H9 (cell line): Measurements from ENCODE around the gene PRKAG2. TPM values are rescaled to one million over a fixed set of nuclear protein-coding genes. Genes with fewer than 3 reads are reported as not detected.

Experiments
- DNase-seq: peaks from one replicate; pipeline ENCODE4 v3.0.0-alpha.2; 2017
- H2AFZ ChIP-seq: one replicate; pipeline ENCODE4 v1.6.1; 2013; ENCODE audit warnings: mild to moderate bottlenecking, low read length, control low read depth, moderate library complexity
- H2AK5ac ChIP-seq: 2 replicates; pipeline ENCODE4 v1.6.1; 2013; ENCODE audit warnings: low read length, control low read depth, mixed read lengths; ENCODE audit not compliant: insufficient read length
- H2BK120ac ChIP-seq: one replicate; pipeline ENCODE4 v1.6.1; 2013; ENCODE audit warnings: low read depth, mild to moderate bottlenecking, low read length, control low read depth, inconsistent platforms; ENCODE audit not compliant: poor library complexity, severe bottlenecking
- H2BK12ac ChIP-seq: 2 replicates; pipeline ENCODE4 v1.6.1; 2013; ENCODE audit warnings: low read length, control low read depth, mixed read lengths, low read depth; ENCODE audit not compliant: insufficient read length
- H2BK15ac ChIP-seq: 2 replicates; pipeline ENCODE4 v1.6.1; 2013; ENCODE audit warnings: low read depth, low read length, control low read depth
- H2BK20ac ChIP-seq: one replicate; pipeline ENCODE4 v1.6.1; 2013; ENCODE audit warnings: low read depth, mild to moderate bottlenecking, low read length, control low read depth, inconsistent platforms; ENCODE audit not compliant: poor library complexity, severe bottlenecking
- H2BK5ac ChIP-seq: 2 replicates; pipeline ENCODE4 v1.6.1; 2013; ENCODE audit warnings: low read length, control low read depth, mixed read lengths; ENCODE audit not compliant: insufficient read length
- H3K14ac ChIP-seq: 2 replicates; pipeline ENCODE4 v1.6.1; 2013; ENCODE audit warnings: low read length, control low read depth; ENCODE audit not compliant: insufficient read depth
- H3K18ac ChIP-seq: 2 replicates; pipeline ENCODE4 v1.6.1; 2013; ENCODE audit warnings: low read depth, mild to moderate bottlenecking, mixed read lengths, low read length, control low read depth; ENCODE audit not compliant: insufficient read length
- H3K23ac ChIP-seq: 2 replicates; pipeline ENCODE4 v1.6.1; 2013; ENCODE audit warnings: low read length, control low read depth, mixed read lengths, low read depth; ENCODE audit not compliant: insufficient read length
- H3K23me2 ChIP-seq: 2 replicates; pipeline ENCODE4 v1.6.1; 2013; ENCODE audit warnings: low read depth, mild to moderate bottlenecking, mixed read lengths, low read length, control low read depth; ENCODE audit not compliant: insufficient read length, poor library complexity, severe bottlenecking
- H3K27ac ChIP-seq: 2 replicates; pipeline ENCODE4 v1.5.1; 2013; ENCODE audit warnings: low read length, control low read depth, mixed read lengths, low read depth; ENCODE audit not compliant: insufficient read length
- H3K27me3 ChIP-seq: 2 replicates; pipeline ENCODE4 v1.6.1; 2013; ENCODE audit warnings: low read length, control low read depth, inconsistent platforms; ENCODE audit not compliant: insufficient read depth
- H3K4ac ChIP-seq: 2 replicates; pipeline ENCODE4 v1.6.1; 2013; ENCODE audit warnings: low read depth, mild to moderate bottlenecking, control low read depth, inconsistent platforms, low read length, moderate library complexity
- H3K4me1 ChIP-seq: 2 replicates; pipeline ENCODE4 v1.6.1; 2013; ENCODE audit warnings: low read length, control low read depth, inconsistent platforms; ENCODE audit not compliant: insufficient read depth
- H3K4me2 ChIP-seq: 2 replicates; pipeline ENCODE4 v1.6.1; 2013; ENCODE audit warnings: low read length, control low read depth, mixed read lengths; ENCODE audit not compliant: insufficient read length, insufficient read depth
- H3K56ac ChIP-seq: 2 replicates; pipeline ENCODE4 v1.6.1; 2013; ENCODE audit warnings: low read depth, mild to moderate bottlenecking, mixed read lengths, low read length, control low read depth; ENCODE audit not compliant: insufficient read length
- H3K79me1 ChIP-seq: 2 replicates; pipeline ENCODE4 v1.6.1; 2013; ENCODE audit warnings: low read depth, mild to moderate bottlenecking, moderate library complexity, low read length, control low read depth, inconsistent platforms; ENCODE audit not compliant: insufficient read depth, poor library complexity, severe bottlenecking
- H3K79me2 ChIP-seq: 2 replicates; pipeline ENCODE4 v1.6.1; 2013; ENCODE audit warnings: low read length, control low read depth, inconsistent platforms; ENCODE audit not compliant: insufficient read depth
- H3K9ac ChIP-seq: 2 replicates; pipeline ENCODE4 v1.6.1; 2013; ENCODE audit warnings: low read length, control low read depth, mixed read lengths; ENCODE audit not compliant: insufficient read length; ENCODE audit errors: extremely low read depth
- H3K9me3 ChIP-seq: one replicate; pipeline ENCODE4 v1.6.1; 2013; ENCODE audit warnings: low read depth, low read length, inconsistent platforms; ENCODE audit not compliant: control insufficient read depth
- H3T11ph ChIP-seq: one replicate; pipeline ENCODE4 v1.6.1; 2013; ENCODE audit warnings: mild to moderate bottlenecking, low read length, control low read depth, inconsistent platforms
- H4K20me1 ChIP-seq: one replicate; pipeline ENCODE4 v1.6.1; 2013; ENCODE audit not compliant: control insufficient read depth, insufficient read length, insufficient read depth
- H4K5ac ChIP-seq: 2 replicates; pipeline ENCODE4 v1.6.1; 2013; ENCODE audit warnings: low read depth, mild to moderate bottlenecking, mixed read lengths, low read length, control low read depth; ENCODE audit not compliant: insufficient read length
- H4K8ac ChIP-seq: replicated peaks from 2 replicates; pipeline ENCODE4 v1.6.1; 2013; ENCODE audit warnings: low read length, control low read depth, mixed read lengths, low read depth; ENCODE audit not compliant: insufficient read length
- H4K91ac ChIP-seq: 2 replicates; pipeline ENCODE4 v1.6.1; 2013; ENCODE audit warnings: low read depth, mild to moderate bottlenecking, moderate library complexity, mixed read lengths, low read length, control low read depth; ENCODE audit not compliant: insufficient read length
- H3K27ac Mint-ChIP-seq, 3 experiments: 2 replicates in 2 of 3; 3 replicates in 1 of 3; pipeline ENCODE4 v1.8.0; 2020 to 2021; ENCODE audit warnings: mixed read lengths in 3 of 3, mild to moderate bottlenecking in 1 of 3, moderate library complexity in 1 of 3
- H3K27me3 Mint-ChIP-seq: 2 replicates; pipeline ENCODE4 v1.8.0; 2021; ENCODE audit warnings: low read depth, mild to moderate bottlenecking, moderate library complexity, mixed read lengths
- H3K36me3 Mint-ChIP-seq, 3 experiments: 2 replicates in 2 of 3; 3 replicates in 1 of 3; pipeline ENCODE4 v1.8.0; 2020 to 2021; ENCODE audit warnings: low read depth in 3 of 3, mixed read lengths in 3 of 3; ENCODE audit not compliant: insufficient read depth in 1 of 3
- H3K4me1 Mint-ChIP-seq, 2 experiments: 2 replicates each; pipeline ENCODE4 v1.8.0; 2020; ENCODE audit warnings: mixed read lengths in 2 of 2
- H3K4me3 Mint-ChIP-seq, 2 experiments: 2 replicates in 1 of 2; 3 replicates in 1 of 2; pipeline ENCODE4 v1.8.0; 2020 to 2021; ENCODE audit warnings: mild to moderate bottlenecking in 2 of 2, mixed read lengths in 2 of 2, moderate library complexity in 1 of 2
- H3K9me3 Mint-ChIP-seq, 2 experiments: 2 replicates in 1 of 2; 3 replicates in 1 of 2; pipeline ENCODE4 v1.8.0; 2020; ENCODE audit warnings: mild to moderate bottlenecking in 2 of 2, mixed read lengths in 2 of 2, moderate library complexity in 1 of 2
- WGBS: extraction: QIAGEN DNeasy Blood & Tissue Kit; methylation state at CpG from one replicate; pipeline ENCODE4 v1.1.7; 2013; ENCODE audit warnings: missing lambda C conversion rate, low lambda C conversion rate, mixed read lengths; ENCODE audit not compliant: insufficient read length; ENCODE audit errors: extremely low coverage; 5-methylcytosine and 5-hydroxymethylcytosine counted together
- total RNA-seq: library from RNA; stranded (reverse); gene quantifications from 2 replicates; pipeline ENCODE4 v1.2.1, GENCODE V29; 2021
- TF ChIP-seq, protein P1 (sequence below): fragments of 200-600 bp; sonication (generic); conservative IDR thresholded peaks from 3 replicates; pipeline ENCODE4 v1.8.0; 2021; ENCODE audit warnings: antibody characterized with exemption, mild to moderate bottlenecking

PRKAG2 gene
- total RNA-seq, 1 experiment from 2014 or later: 11.8 TPM

DNA sequence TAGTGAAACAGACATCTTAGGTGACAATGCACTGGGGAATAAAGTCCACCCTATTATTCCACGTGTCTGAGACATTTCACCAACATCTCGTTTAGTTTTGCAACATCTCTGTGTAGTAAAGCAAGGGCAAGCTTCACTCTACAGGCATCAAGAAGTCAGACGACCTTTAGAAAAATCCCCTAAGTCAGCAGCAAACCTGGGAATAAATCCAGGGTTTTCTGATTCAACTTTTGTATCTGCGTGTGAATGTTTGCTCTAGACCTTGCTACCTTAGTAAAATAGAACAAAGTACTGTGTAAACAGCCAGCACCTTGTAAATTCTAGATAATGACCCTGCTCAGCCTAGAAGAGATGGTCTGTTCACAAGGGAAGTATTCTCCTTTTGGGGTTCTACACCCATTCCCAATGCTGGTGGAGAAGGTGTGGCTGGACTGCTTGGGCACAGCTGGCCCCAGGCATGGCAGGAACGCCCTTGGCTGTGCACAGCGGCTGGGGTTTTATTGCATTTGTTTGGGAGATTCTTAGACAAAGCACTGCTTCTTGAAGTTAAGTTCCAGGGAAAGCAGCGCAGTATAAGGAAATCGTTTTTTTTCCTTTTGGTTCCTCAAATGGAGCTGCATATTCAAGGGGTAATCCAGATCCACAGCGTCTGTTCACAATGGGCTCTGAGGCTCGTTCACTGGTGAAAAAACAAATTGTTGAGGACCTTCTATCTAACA is 41.0 kb upstream of the PRKAG2 start:
- no peak overlapping the region for H2BK15ac ChIP-seq
- H3K27ac Mint-ChIP-seq: no peak overlapping the region

More for the DNA sequence above, 41.0 kb upstream of the PRKAG2 start:
- no peak overlapping the region for H2BK120ac ChIP-seq
- TF ChIP-seq, protein P1, sequence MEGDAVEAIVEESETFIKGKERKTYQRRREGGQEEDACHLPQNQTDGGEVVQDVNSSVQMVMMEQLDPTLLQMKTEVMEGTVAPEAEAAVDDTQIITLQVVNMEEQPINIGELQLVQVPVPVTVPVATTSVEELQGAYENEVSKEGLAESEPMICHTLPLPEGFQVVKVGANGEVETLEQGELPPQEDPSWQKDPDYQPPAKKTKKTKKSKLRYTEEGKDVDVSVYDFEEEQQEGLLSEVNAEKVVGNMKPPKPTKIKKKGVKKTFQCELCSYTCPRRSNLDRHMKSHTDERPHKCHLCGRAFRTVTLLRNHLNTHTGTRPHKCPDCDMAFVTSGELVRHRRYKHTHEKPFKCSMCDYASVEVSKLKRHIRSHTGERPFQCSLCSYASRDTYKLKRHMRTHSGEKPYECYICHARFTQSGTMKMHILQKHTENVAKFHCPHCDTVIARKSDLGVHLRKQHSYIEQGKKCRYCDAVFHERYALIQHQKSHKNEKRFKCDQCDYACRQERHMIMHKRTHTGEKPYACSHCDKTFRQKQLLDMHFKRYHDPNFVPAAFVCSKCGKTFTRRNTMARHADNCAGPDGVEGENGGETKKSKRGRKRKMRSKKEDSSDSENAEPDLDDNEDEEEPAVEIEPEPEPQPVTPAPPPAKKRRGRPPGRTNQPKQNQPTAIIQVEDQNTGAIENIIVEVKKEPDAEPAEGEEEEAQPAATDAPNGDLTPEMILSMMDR: no peak
- no peaks in the 10 kb centered on the region for H3K79me1 ChIP-seq
- no peaks in the 10 kb centered on the region for H3K4me1 Mint-ChIP-seq
- H3K23ac ChIP-seq: no peak overlapping the region
- no peak overlapping the region for H2AFZ ChIP-seq
- H4K5ac ChIP-seq: no peak overlapping the region
- H4K20me1 ChIP-seq: no peaks in the 10 kb centered on the region
- no peaks in the 10 kb centered on the region for H3K23me2 ChIP-seq
- H3K56ac ChIP-seq: no peak overlapping the region
- H2AK5ac ChIP-seq: no peak overlapping the region
- H3K9me3 ChIP-seq: no peaks in the 10 kb centered on the region
- no CpG with 5 or more reads among the region's 10 CpGs for WGBS
- no peaks in the 10 kb centered on the region for H3K4me1 ChIP-seq
- H4K91ac ChIP-seq: no peak overlapping the region
- no peak overlapping the region for H2BK5ac ChIP-seq
- no peaks in the 10 kb centered on the region for H3K79me2 ChIP-seq
- no peak overlapping the region for H3K4me3 Mint-ChIP-seq
- H2BK20ac ChIP-seq: no peak overlapping the region
- H4K8ac ChIP-seq: no peak overlapping the region
- H3K4ac ChIP-seq: no peak overlapping the region
- H3T11ph ChIP-seq: no peak overlapping the region
- no peak overlapping the region for H3K27ac ChIP-seq
- H2BK12ac ChIP-seq: no peak overlapping the region
- peaks cover 0 to 12% (median 2%) of the 10 kb centered on the region in 3 experiments; a peak in 3 of 7 replicates for H3K36me3 Mint-ChIP-seq
- H3K18ac ChIP-seq: no peak overlapping the region
- no peaks in the 10 kb centered on the region for H3K27me3 ChIP-seq
- peaks cover 7 to 10% of the 10 kb centered on the region in 2 experiments for H3K9me3 Mint-ChIP-seq
- H3K14ac ChIP-seq: no peak overlapping the region
- no peak for DNase-seq
- H3K9ac ChIP-seq: no peak overlapping the region
- no peak overlapping the region for H3K4me2 ChIP-seq
- peaks cover 2% of the 10 kb centered on the region for H3K27me3 Mint-ChIP-seq
